ENCODE measurements around the gene FARP2. TPM values are rescaled to one million over a fixed set of nuclear protein-coding genes. Genes with fewer than 3 reads are reported as not detected.

FARP2 gene
- total and polyA plus RNA-seq, 4 donors: 9.9 to 49.7 (median 27.4) TPM

GRCh38 chr2:241321886-241322285, 34.2 kb upstream of the FARP2 start:
- H3K9me3 ChIP-seq (ENCODE audit: control insufficient read depth in 4 of 4, insufficient read depth in 3 of 4, low read length in 3 of 4): no peaks in the 10 kb centered on the region
- no peak for TF ChIP-seq CTCF (IDR thresholded peaks at IDR 0.05; ENCODE audit: control extremely low read depth, extremely low read depth)
- no peak overlapping the region for H3K27ac ChIP-seq (ENCODE audit: low read depth in 1 of 2, low read length in 1 of 2)
- H3K27me3 ChIP-seq (ENCODE audit: control insufficient read depth in 3 of 3, insufficient read depth in 3 of 3, low read length in 2 of 3): no peaks in the 10 kb centered on the region
- peaks cover 5 to 17% (median 12%) of the 10 kb centered on the region in 4 donors for H3K36me3 ChIP-seq (ENCODE audit: control insufficient read depth in 4 of 4, insufficient read depth in 4 of 4, low read length in 4 of 4)
- DNase-seq: peak in 1 of 3 donors; percentile 28
- ATAC-seq (ENCODE audit: insufficient read depth, low FRiP score): no peak
- 17 to 34% methylated on average over 1 of the region's 1 CpG for WGBS, 2 donors
- H3K4me3 ChIP-seq: no peak overlapping the region
- H3K9ac ChIP-seq (ENCODE audit: insufficient read depth in 1 of 2, low read length in 2 of 2): no peak overlapping the region
- H3K4me1 ChIP-seq (ENCODE audit: control insufficient read depth in 5 of 5, insufficient read depth in 5 of 5, low read length in 5 of 5): peaks cover 6 to 59% (median 22%) of the 10 kb centered on the region in 5 donors

GRCh38 chr2:241323778-241324177, 32.3 kb upstream of the FARP2 start:
- no peak for ATAC-seq (ENCODE audit: insufficient read depth, low FRiP score)
- Histone ChIP-seq H3K27me3 (ENCODE audit: control insufficient read depth in 3 of 3, insufficient read depth in 3 of 3, low read length in 2 of 3) (no peaks in the 10 kb centered on the region), H3K27ac (ENCODE audit: low read depth in 1 of 2, low read length in 1 of 2) (no peak overlapping the region), H3K9me3 (ENCODE audit: control insufficient read depth in 4 of 4, insufficient read depth in 3 of 4, low read length in 3 of 4) (no peaks in the 10 kb centered on the region), H3K9ac (ENCODE audit: insufficient read depth in 1 of 2, low read length in 2 of 2) (no peak overlapping the region), H3K4me3 (no peak overlapping the region), H3K4me1 (ENCODE audit: control insufficient read depth in 5 of 5, insufficient read depth in 5 of 5, low read length in 5 of 5) (peaks cover 6 to 42% (median 16%) of the 10 kb centered on the region in 5 donors), H3K36me3 (ENCODE audit: control insufficient read depth in 4 of 4, insufficient read depth in 4 of 4, low read length in 4 of 4) (peaks cover 8 to 26% (median 17%) of the 10 kb centered on the region in 4 donors)
- 73% methylated on average over 5 of the region's 5 CpGs for WGBS, 2 donors
- peak in 2 of 3 donors; percentile 74 to 82 for DNase-seq
- no peak for TF ChIP-seq CTCF (IDR thresholded peaks at IDR 0.05; ENCODE audit: control extremely low read depth, extremely low read depth)

GRCh38 chr2:241324775-241325174, 31.3 kb upstream of the FARP2 start:
- no peak for TF ChIP-seq CTCF (IDR thresholded peaks at IDR 0.05; ENCODE audit: control extremely low read depth, extremely low read depth)
- peak; percentile 27 for ATAC-seq (ENCODE audit: insufficient read depth, low FRiP score)
- Histone ChIP-seq H3K27ac (ENCODE audit: low read depth in 1 of 2, low read length in 1 of 2) (peak overlapping the region in 1 of 2 donors; percentile 9), H3K9ac (ENCODE audit: insufficient read depth in 1 of 2, low read length in 2 of 2) (no peak overlapping the region), H3K36me3 (ENCODE audit: control insufficient read depth in 4 of 4, insufficient read depth in 4 of 4, low read length in 4 of 4) (peaks cover 8 to 32% (median 22%) of the 10 kb centered on the region in 4 donors), H3K4me3 (no peak overlapping the region), H3K4me1 (ENCODE audit: control insufficient read depth in 5 of 5, insufficient read depth in 5 of 5, low read length in 5 of 5) (peaks cover 3 to 33% (median 16%) of the 10 kb centered on the region in 5 donors), H3K9me3 (ENCODE audit: control insufficient read depth in 4 of 4, insufficient read depth in 3 of 4, low read length in 3 of 4) (no peaks in the 10 kb centered on the region), H3K27me3 (ENCODE audit: control insufficient read depth in 3 of 3, insufficient read depth in 3 of 3, low read length in 2 of 3) (no peaks in the 10 kb centered on the region)
- no peak for DNase-seq

GRCh38 chr2:241325257-241325656, 30.8 kb upstream of the FARP2 start:
- WGBS, 2 donors: 89 to 96% methylated on average over 1 of the region's 1 CpG
- DNase-seq: no peak
- Histone ChIP-seq H3K4me1 (ENCODE audit: control insufficient read depth in 5 of 5, insufficient read depth in 5 of 5, low read length in 5 of 5) (peaks cover 3 to 28% (median 11%) of the 10 kb centered on the region in 5 donors), H3K27ac (ENCODE audit: low read depth in 1 of 2, low read length in 1 of 2) (no peak overlapping the region), H3K9ac (ENCODE audit: insufficient read depth in 1 of 2, low read length in 2 of 2) (no peak overlapping the region), H3K36me3 (ENCODE audit: control insufficient read depth in 4 of 4, insufficient read depth in 4 of 4, low read length in 4 of 4) (peaks cover 8 to 35% (median 24%) of the 10 kb centered on the region in 4 donors), H3K27me3 (ENCODE audit: control insufficient read depth in 3 of 3, insufficient read depth in 3 of 3, low read length in 2 of 3) (no peaks in the 10 kb centered on the region), H3K4me3 (no peak overlapping the region), H3K9me3 (ENCODE audit: control insufficient read depth in 4 of 4, insufficient read depth in 3 of 4, low read length in 3 of 4) (no peaks in the 10 kb centered on the region)
- TF ChIP-seq CTCF (IDR thresholded peaks at IDR 0.05; ENCODE audit: control extremely low read depth, extremely low read depth): no peak
- ATAC-seq (ENCODE audit: insufficient read depth, low FRiP score): no peak

Measured in lung (tissue), 12 donors.